OCI-LY7 (cell line): ENCODE data around the gene SGK1. TPM values are rescaled to one million over a fixed set of nuclear protein-coding genes. Genes with fewer than 3 reads are reported as not detected.

Source experiments
- BruUV-seq: library from RNA; stranded (reverse); fragments of 400-500 nt; replicated peaks from 2 replicates; lab custom pipeline; 2021; lab: Mats Ljungman, UMichigan
- CTCF ChIA-PET: fragments of 300-600 bp; sonication (Branson Sonifier 250); formaldehyde crosslinking; loops from one replicate; lab custom pipeline; 2022; ENCODE audit warnings: antibody characterized with exemption; ENCODE audit not compliant: unreplicated experiment; lab: Charles Lee
- POLR2A ChIA-PET: fragments of 300-600 bp; sonication (Branson Sonifier 250); formaldehyde crosslinking; loops from one replicate; lab custom pipeline; 2022; ENCODE audit warnings: antibody characterized with exemption; lab: Charles Lee
- DNase-seq: peaks from one replicate; pipeline ENCODE4 v3.0.0-alpha.2; 2015; ENCODE audit warnings: low spot score
- H2AFZ ChIP-seq: fragments of 200-600 bp; sonication (generic), shearing (Covaris generic); 2 replicates; pipeline ENCODE4 v1.6.1; 2014; ENCODE audit warnings: mild to moderate bottlenecking, antibody characterized with exemption, low read length, moderate library complexity
- H3K27ac ChIP-seq: fragments of 200-600 bp; sonication (generic); 2 replicates; pipeline ENCODE4 v1.5.1; 2014; ENCODE audit warnings: mixed run types, low read depth, mild to moderate bottlenecking, moderate library complexity, low read length, inconsistent platforms; ENCODE audit not compliant: poor library complexity, severe bottlenecking
- H3K36me3 ChIP-seq: fragments of 200-600 bp; sonication (generic); 2 replicates; pipeline ENCODE4 v1.6.1; 2014; ENCODE audit warnings: mild to moderate bottlenecking, antibody characterized with exemption, low read length, moderate library complexity, mixed read lengths; ENCODE audit not compliant: insufficient read depth
- H3K4me1 ChIP-seq: fragments of 200-600 bp; sonication (generic); 2 replicates; pipeline ENCODE4 v1.5.1; 2014; ENCODE audit warnings: mild to moderate bottlenecking, low read length; ENCODE audit not compliant: insufficient read depth, poor library complexity, severe bottlenecking
- H3K4me2 ChIP-seq: fragments of 200-600 bp; sonication (generic); 2 replicates; pipeline ENCODE4 v1.6.1; 2014; ENCODE audit warnings: mild to moderate bottlenecking, low read length
- H3K4me3 ChIP-seq: fragments of 200-600 bp; sonication (generic); 2 replicates; pipeline ENCODE4 v1.5.1; 2014; ENCODE audit warnings: mild to moderate bottlenecking, low read depth, low read length; ENCODE audit not compliant: poor library complexity, severe bottlenecking
- H3K79me2 ChIP-seq: fragments of 200-600 bp; sonication (generic); 2 replicates; pipeline ENCODE4 v1.6.1; 2016; ENCODE audit warnings: low read depth, mild to moderate bottlenecking, low read length, moderate library complexity, mixed read lengths; ENCODE audit not compliant: insufficient read depth
- H3K9me2 ChIP-seq: fragments of 200-600 bp; sonication (generic); 2 replicates; pipeline ENCODE4 v1.6.1; 2016; ENCODE audit warnings: mild to moderate bottlenecking, low read length, mixed read lengths; ENCODE audit not compliant: insufficient read depth
- H3K9me3 ChIP-seq: fragments of 200-600 bp; sonication (generic); 2 replicates; pipeline ENCODE4 v1.6.1; 2014; ENCODE audit warnings: mild to moderate bottlenecking, mixed run types, low read length, mixed read lengths
- H4K20me1 ChIP-seq: fragments of 200-600 bp; sonication (generic); 2 replicates; pipeline ENCODE4 v1.6.1; 2014; ENCODE audit warnings: mild to moderate bottlenecking, antibody characterized with exemption, low read length, moderate library complexity, mixed read lengths; ENCODE audit not compliant: insufficient read depth
- CTCF ChIP-seq: fragments of 200-600 bp; sonication (generic); conservative IDR thresholded peaks from 2 replicates; pipeline ENCODE4 v1.5.1; 2014; ENCODE audit warnings: mild to moderate bottlenecking, antibody characterized with exemption, low read length, moderate library complexity, mixed read lengths
- EZH2phosphoT487 ChIP-seq: fragments of 200-600 bp; sonication (generic); IDR thresholded peaks from 2 replicates; pipeline ENCODE4 v1.6.1; 2018; ENCODE audit warnings: low read depth, borderline replicate concordance, mild to moderate bottlenecking, mixed run types, antibody characterized with exemption, low read length, moderate library complexity, mixed read lengths
- intact Hi-C: fragments of 100-400 bp; cut with micrococcal nuclease; formaldehyde crosslinking; loops from one replicate; pipeline ENCODE4 v1.10.0; 2022; ENCODE audit not compliant: unreplicated experiment
- total RNA-seq, 2 experiments: library from RNA; depleted of rRNA in 1 of 2; stranded (reverse); fragments of >200 nt in 1 of 2; shearing (Covaris generic) in 1 of 2; gene quantifications; 2 replicates each; pipeline ENCODE4 v1.2.3, GENCODE V29; 2014 to 2022

The SGK1 gene
- total RNA-seq, 2 experiments from 2014 or later: 5.2 to 27.6 TPM

GRCh38 chr6:134161041-134161440 lies 156.9 kb downstream of the SGK1 start:
- ChIA-PET POLR2A (interaction anchor here (0.6 kb wide), 1 partner anchor 614 kb away, joined by 3 read pairs; no protein-coding TSS in a partner anchor), CTCF (no interaction called here)
- H3K9me3 ChIP-seq: no peaks in the 10 kb centered on the region
- H4K20me1 ChIP-seq: no peaks in the 10 kb centered on the region
- BruUV-seq: no TSS peak
- H3K4me2 ChIP-seq: no peak overlapping the region
- no peaks in the 10 kb centered on the region for H3K36me3 ChIP-seq
- no peak overlapping the region for H2AFZ ChIP-seq
- no peaks in the 10 kb centered on the region for H3K4me1 ChIP-seq
- H3K79me2 ChIP-seq: no peaks in the 10 kb centered on the region
- no peak overlapping the region for H3K27ac ChIP-seq
- intact Hi-C loops: no loop called here
- no peak overlapping the region for H3K4me3 ChIP-seq
- no peak for DNase-seq
- TF ChIP-seq CTCF (no peak), EZH2phosphoT487 (no peak)
- no peaks in the 10 kb centered on the region for H3K9me2 ChIP-seq

GRCh38 chr6:134152767-134153485 lies 165.0 kb downstream of the SGK1 start:
- no peak for DNase-seq
- no peak for TF ChIP-seq EZH2phosphoT487
- TF ChIP-seq CTCF: no peak
- intact Hi-C loops: no loop called here
- H2AFZ ChIP-seq: no peak overlapping the region
- no peak overlapping the region for H3K27ac ChIP-seq
- H3K79me2 ChIP-seq: no peaks in the 10 kb centered on the region
- H3K4me3 ChIP-seq: no peak overlapping the region
- ChIA-PET CTCF (no interaction called here), POLR2A (interaction anchor here (0.6 to 0.7 kb wide), 4 partner anchors 11 to 823 kb away, joined by 3 to 5 read pairs (median 3); no protein-coding TSS in a partner anchor)
- no peaks in the 10 kb centered on the region for H4K20me1 ChIP-seq
- H3K4me1 ChIP-seq: no peaks in the 10 kb centered on the region
- no peaks in the 10 kb centered on the region for H3K36me3 ChIP-seq
- H3K9me3 ChIP-seq: no peaks in the 10 kb centered on the region
- no TSS peak for BruUV-seq
- H3K4me2 ChIP-seq: no peak overlapping the region
- no peaks in the 10 kb centered on the region for H3K9me2 ChIP-seq

DNA sequence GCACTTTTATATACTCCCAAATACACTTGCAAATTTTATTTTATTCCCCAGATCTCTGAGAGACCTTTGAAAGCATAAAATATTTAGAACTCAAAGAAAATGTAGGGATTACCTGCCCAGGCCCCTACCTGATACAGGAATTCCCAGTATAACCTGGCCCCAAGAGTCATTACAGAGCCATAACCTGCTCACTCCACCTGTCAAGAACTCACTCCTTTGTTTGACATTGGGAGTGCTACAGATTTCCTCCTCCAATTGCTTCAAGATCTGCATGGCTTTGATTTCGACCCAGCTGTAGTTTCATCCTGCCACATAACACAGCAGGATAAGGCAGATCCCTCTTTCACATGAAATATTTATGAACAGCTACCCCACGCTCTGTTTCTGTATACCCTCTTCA lies 169.3 kb downstream of the SGK1 start:
- no peak overlapping the region for H3K4me3 ChIP-seq
- BruUV-seq: no TSS peak
- intact Hi-C loops: no loop called here
- TF ChIP-seq EZH2phosphoT487 (no peak), CTCF (no peak)
- H3K36me3 ChIP-seq: no peaks in the 10 kb centered on the region
- POLR2A ChIA-PET: interaction anchor here (0.7 to 1.1 kb wide), 2 partner anchors 16 to 202 kb away, joined by 3 to 4 read pairs; no protein-coding TSS in a partner anchor
- CTCF ChIA-PET: no interaction called here
- no peak overlapping the region for H3K27ac ChIP-seq
- no peaks in the 10 kb centered on the region for H4K20me1 ChIP-seq
- no peaks in the 10 kb centered on the region for H3K9me2 ChIP-seq
- no peak for DNase-seq
- H3K79me2 ChIP-seq: no peaks in the 10 kb centered on the region
- H3K4me1 ChIP-seq: no peaks in the 10 kb centered on the region
- H3K4me2 ChIP-seq: no peak overlapping the region
- H3K9me3 ChIP-seq: no peaks in the 10 kb centered on the region
- H2AFZ ChIP-seq: no peak overlapping the region
